COLO829 (cell line): ENCODE results near the gene RAPGEF2.
A peak's percentile ranks its signal among the peaks of the same experiment; 100 is the strongest.

ENCODE experiments used
- DNase-seq: peaks from one replicate; pipeline ENCODE4 v3.0.0; 2012; ENCODE audit warnings: low spot score

RAPGEF2 gene

GRCh38 chr4:159319027-159319426 is 216.1 kb downstream of the RAPGEF2 start:
- no peak for DNase-seq

- DNase-seq: no peak
Measured at GRCh38 chr4:159326480-159326879, 223.6 kb downstream of the RAPGEF2 start.

GRCh38 chr4:159328766-159329165 is 225.9 kb downstream of the RAPGEF2 start:
- no peak for DNase-seq

GRCh38 chr4:159334461-159334860 is 231.6 kb downstream of the RAPGEF2 start:
- DNase-seq: no peak

- DNase-seq: peak; percentile 20
Measured at GRCh38 chr4:159337041-159337440, 234.2 kb downstream of the RAPGEF2 start.

GRCh38 chr4:159341522-159341921 is 238.6 kb downstream of the RAPGEF2 start:
- no peak for DNase-seq

GRCh38 chr4:159342374-159342773 is 239.5 kb downstream of the RAPGEF2 start:
- no peak for DNase-seq

GRCh38 chr4:159343116-159343515 is 240.2 kb downstream of the RAPGEF2 start:
- no peak for DNase-seq

- DNase-seq: no peak
Measured at GRCh38 chr4:159344877-159345276, 242.0 kb downstream of the RAPGEF2 start.

GRCh38 chr4:159346681-159347080 is 243.8 kb downstream of the RAPGEF2 start:
- no peak for DNase-seq

- no peak for DNase-seq
Measured at GRCh38 chr4:159347813-159348212, 244.9 kb downstream of the RAPGEF2 start.

- no peak for DNase-seq
Measured at GRCh38 chr4:159349332-159349731, 246.5 kb downstream of the RAPGEF2 start.

GRCh38 chr4:159352609-159353008 is 249.7 kb downstream of the RAPGEF2 start:
- no peak for DNase-seq

GRCh38 chr4:159353422-159354116 is 250.7 kb downstream of the RAPGEF2 start:
- DNase-seq: no peak

- DNase-seq: no peak
Measured at GRCh38 chr4:159355466-159355865, 252.6 kb downstream of the RAPGEF2 start.

- DNase-seq: no peak
Measured at GRCh38 chr4:159357350-159357749, 254.5 kb downstream of the RAPGEF2 start.

GRCh38 chr4:159358226-159358625 is 255.3 kb downstream of the RAPGEF2 start:
- no peak for DNase-seq

GRCh38 chr4:159360549-159360948 is 257.7 kb downstream of the RAPGEF2 start:
- DNase-seq: no peak

GRCh38 chr4:159363361-159363760 is 260.5 kb downstream of the RAPGEF2 start:
- DNase-seq: no peak

- DNase-seq: no peak
Measured at GRCh38 chr4:159366966-159367780, 264.3 kb downstream of the RAPGEF2 start.

GRCh38 chr4:159367781-159368080 is 264.9 kb downstream of the RAPGEF2 start:
- DNase-seq: no peak

GRCh38 chr4:159368320-159368719 is 265.4 kb downstream of the RAPGEF2 start:
- DNase-seq: no peak

GRCh38 chr4:159369256-159369655 is 266.4 kb downstream of the RAPGEF2 start:
- no peak for DNase-seq

GRCh38 chr4:159370286-159370685 is 267.4 kb downstream of the RAPGEF2 start:
- no peak for DNase-seq
